Measurements from ENCODE around the gene POLR2F.

DNA sequence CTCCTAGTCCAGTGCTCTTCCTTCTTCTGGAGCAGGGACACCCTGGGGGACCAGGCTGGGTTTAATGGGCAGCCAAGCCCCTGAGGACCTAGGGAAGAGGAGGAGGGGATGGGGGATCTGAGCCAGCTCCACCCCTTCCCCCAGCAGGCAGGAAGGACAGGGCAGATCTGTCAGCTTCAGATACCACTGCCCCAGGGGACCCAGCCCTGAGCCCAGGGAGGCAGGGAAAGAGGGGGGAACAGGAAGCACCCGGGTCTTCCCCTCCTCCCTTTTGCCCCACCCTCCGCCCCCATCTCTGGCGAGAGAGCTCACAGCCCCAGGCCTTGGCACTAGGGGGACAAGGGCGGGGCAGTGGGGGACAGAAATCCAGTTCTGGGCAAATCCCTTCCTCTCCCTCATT, 42.6 kb downstream of the POLR2F start:
- TF ChIP-seq, protein P1, sequence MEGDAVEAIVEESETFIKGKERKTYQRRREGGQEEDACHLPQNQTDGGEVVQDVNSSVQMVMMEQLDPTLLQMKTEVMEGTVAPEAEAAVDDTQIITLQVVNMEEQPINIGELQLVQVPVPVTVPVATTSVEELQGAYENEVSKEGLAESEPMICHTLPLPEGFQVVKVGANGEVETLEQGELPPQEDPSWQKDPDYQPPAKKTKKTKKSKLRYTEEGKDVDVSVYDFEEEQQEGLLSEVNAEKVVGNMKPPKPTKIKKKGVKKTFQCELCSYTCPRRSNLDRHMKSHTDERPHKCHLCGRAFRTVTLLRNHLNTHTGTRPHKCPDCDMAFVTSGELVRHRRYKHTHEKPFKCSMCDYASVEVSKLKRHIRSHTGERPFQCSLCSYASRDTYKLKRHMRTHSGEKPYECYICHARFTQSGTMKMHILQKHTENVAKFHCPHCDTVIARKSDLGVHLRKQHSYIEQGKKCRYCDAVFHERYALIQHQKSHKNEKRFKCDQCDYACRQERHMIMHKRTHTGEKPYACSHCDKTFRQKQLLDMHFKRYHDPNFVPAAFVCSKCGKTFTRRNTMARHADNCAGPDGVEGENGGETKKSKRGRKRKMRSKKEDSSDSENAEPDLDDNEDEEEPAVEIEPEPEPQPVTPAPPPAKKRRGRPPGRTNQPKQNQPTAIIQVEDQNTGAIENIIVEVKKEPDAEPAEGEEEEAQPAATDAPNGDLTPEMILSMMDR (IDR thresholded peaks at IDR 0.05), result no peak
- TF ChIP-seq POLR2A (IDR thresholded peaks at IDR 0.05), result no peak
